DMS53 treated with DMSO at 0.1 percent for 48 hours (cell line): ENCODE results near the gene NCMAP.
"Not testable (repeated sequence)": the region's sequence is repeated elsewhere in the genome, so short reads cannot be mapped to it uniquely, and the experiment has no call there.

Experiments used
- DNase-seq: peaks from one replicate; lab custom pipeline; 2025; ENCODE audit not compliant: unreplicated experiment; lab: John Stamatoyannopoulos, UW

Gene NCMAP

GRCh38 chr1:24555591-24556413 is at the start of gene NCMAP:
Gene NCMAP, plus strand, starts transcription at chr1:24556087. Its CDS starts 39,344 bp downstream, at chr1:24595431.
- peak; percentile 35 for DNase-seq

- no peak for DNase-seq
Measured at GRCh38 chr1:24506691-24507381, 49.1 kb upstream of the NCMAP start.

GRCh38 chr1:24507405-24507804 is 48.5 kb upstream of the NCMAP start:
- no peak for DNase-seq

GRCh38 chr1:24508911-24509310 is 47.0 kb upstream of the NCMAP start:
- DNase-seq: no peak

- no peak for DNase-seq
Measured at GRCh38 chr1:24513706-24514105, 42.2 kb upstream of the NCMAP start.

- no peak for DNase-seq
Measured at GRCh38 chr1:24514946-24515345, 40.9 kb upstream of the NCMAP start.

GRCh38 chr1:24515671-24516209 is 40.1 kb upstream of the NCMAP start:
- not testable (repeated sequence) for DNase-seq

- DNase-seq: no peak
Measured at GRCh38 chr1:24516506-24516905, 39.4 kb upstream of the NCMAP start.

- DNase-seq: no peak
Measured at GRCh38 chr1:24517898-24518297, 38.0 kb upstream of the NCMAP start.

GRCh38 chr1:24520282-24520681 is 35.6 kb upstream of the NCMAP start:
- not testable (repeated sequence) for DNase-seq

- no peak for DNase-seq
Measured at GRCh38 chr1:24525606-24526005, 30.3 kb upstream of the NCMAP start.

- no peak for DNase-seq
Measured at GRCh38 chr1:24526045-24526444, 29.8 kb upstream of the NCMAP start.

GRCh38 chr1:24526940-24527542 is 28.8 kb upstream of the NCMAP start:
- DNase-seq: no peak

- peak; percentile 76 for DNase-seq
Measured at GRCh38 chr1:24528744-24529143, 27.1 kb upstream of the NCMAP start.

GRCh38 chr1:24529292-24529691 is 26.6 kb upstream of the NCMAP start:
- DNase-seq: not testable (repeated sequence)

- no peak for DNase-seq
Measured at GRCh38 chr1:24535021-24535424, 20.9 kb upstream of the NCMAP start.

GRCh38 chr1:24535778-24536177 is 20.1 kb upstream of the NCMAP start:
- DNase-seq: no peak

GRCh38 chr1:24536391-24536840 is 19.5 kb upstream of the NCMAP start:
- peak; percentile 35 for DNase-seq

- DNase-seq: no peak
Measured at GRCh38 chr1:24540051-24540905, 15.6 kb upstream of the NCMAP start.

GRCh38 chr1:24540906-24541710 is 14.8 kb upstream of the NCMAP start:
- DNase-seq: peak; percentile 53
